Activated CD4-positive, alpha-beta T cell treated with anti-CD3 and anti-CD28 coated beads for 24 hours (primary cell): ENCODE measurements around the gene DLGAP1.

ENCODE experiments used
- DNase-seq, 2 donors: peaks; one replicate each; pipeline ENCODE4 v3.0.0-alpha.2; 2020; ENCODE audit warnings: low read depth in 2 of 2

The DLGAP1 gene

DNA sequence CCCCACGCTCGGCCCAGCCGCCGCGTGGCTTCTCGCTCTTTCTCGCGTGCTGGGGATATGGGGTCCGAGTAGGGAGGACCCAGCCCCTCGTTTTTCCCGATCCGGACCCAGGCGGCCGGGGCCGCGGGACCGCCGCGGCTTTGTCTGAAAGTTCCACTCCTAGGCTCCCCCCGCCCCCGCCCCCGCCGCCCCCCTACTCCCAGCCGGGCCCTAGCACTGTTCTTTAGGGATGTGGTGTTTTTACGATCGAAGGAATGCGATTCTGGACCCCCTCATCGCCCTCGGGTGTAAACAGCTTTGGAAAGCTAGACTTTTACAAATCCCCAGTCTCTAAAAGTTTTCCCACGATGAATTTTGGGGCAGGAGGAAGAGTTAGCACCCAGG lies 1004.3 kb downstream of the DLGAP1 start:
- DNase-seq = no peak

DNA sequence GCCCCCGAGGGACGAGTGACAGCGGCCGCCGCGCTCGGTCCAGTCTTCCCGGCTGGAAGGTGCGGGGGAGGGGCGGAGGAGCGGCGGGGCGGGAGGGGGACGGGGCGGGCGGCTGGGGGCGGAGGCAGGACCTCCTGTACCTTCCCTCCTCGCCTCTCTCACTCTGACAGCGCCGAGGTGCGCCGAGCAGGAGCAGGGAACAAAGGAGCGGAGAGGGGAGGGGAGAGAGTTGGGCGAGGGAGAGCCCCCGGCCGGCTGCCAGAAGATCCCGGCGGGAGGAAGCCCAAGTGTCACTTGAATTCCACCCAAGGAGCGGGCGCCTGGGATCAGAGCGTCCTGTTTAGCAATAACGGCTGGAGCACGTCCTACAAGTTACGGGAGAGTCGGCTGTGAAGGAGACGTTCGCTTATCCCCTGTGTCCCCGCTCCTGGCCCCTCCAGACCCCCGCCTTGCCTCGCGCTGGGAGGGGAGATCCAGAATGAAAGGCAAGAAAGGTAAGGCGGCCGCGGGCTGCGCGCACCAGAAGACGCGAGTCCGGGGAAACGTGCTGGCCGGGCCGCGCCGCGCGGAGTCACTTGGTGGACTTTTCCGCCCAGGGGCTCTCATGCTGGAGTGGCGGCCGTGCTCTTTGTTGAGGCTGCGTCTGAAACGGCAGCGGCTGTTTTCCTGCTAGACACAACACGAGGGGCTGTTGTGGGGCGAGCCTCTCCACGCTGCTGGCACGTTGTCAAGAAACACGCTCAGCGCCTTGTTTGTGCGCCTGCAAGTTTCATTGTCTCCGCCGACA lies 1004.9 kb downstream of the DLGAP1 start, which contains the start of gene TGIF1:
TGIF1 (plus strand) TSS at position 161 of the 787 bp plus-strand sequence; CDS start at position 479, 318 bp downstream.
- DNase-seq = peak in 1 of 2 donors; percentile 40

- peak; percentile 52 to 60 for DNase-seq
These were observed 1005.5 kb downstream of the DLGAP1 start for GRCh38 chr18:3449512-3450011.

DNA sequence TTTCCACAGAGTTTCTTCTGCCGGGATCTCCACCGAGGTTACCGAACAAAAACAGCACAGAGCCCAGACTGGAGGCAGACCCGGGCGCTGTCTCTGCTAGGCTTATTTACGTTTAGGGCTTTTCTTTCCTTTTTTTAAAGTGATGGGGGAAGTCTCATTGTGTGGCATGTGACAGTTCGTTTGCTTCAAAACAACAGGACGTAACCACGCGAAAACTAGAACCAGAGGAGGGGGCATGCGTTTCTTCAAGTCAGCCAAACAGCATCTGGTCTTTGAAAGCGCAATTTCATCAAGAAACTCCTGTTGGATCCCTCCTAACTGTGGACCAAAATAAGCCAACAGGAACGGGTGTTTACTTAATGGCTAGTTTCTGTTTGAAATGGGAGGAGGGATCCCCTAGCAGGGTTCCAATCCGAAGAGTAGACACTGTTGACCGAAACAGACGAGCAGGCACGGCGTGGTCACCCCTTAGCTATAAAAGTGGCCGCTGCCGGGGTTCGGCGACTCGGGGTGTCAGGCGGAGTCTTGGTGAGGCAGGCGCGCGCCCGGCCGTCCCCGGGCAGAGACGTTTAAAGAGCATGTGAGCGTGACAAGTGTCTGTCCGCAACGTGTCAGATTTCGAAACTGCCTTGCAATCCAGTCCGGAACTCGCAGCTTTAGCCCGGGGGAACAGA lies 1006.1 kb downstream of the DLGAP1 start:
- DNase-seq = peak in 1 of 2 donors; percentile 57

DNA sequence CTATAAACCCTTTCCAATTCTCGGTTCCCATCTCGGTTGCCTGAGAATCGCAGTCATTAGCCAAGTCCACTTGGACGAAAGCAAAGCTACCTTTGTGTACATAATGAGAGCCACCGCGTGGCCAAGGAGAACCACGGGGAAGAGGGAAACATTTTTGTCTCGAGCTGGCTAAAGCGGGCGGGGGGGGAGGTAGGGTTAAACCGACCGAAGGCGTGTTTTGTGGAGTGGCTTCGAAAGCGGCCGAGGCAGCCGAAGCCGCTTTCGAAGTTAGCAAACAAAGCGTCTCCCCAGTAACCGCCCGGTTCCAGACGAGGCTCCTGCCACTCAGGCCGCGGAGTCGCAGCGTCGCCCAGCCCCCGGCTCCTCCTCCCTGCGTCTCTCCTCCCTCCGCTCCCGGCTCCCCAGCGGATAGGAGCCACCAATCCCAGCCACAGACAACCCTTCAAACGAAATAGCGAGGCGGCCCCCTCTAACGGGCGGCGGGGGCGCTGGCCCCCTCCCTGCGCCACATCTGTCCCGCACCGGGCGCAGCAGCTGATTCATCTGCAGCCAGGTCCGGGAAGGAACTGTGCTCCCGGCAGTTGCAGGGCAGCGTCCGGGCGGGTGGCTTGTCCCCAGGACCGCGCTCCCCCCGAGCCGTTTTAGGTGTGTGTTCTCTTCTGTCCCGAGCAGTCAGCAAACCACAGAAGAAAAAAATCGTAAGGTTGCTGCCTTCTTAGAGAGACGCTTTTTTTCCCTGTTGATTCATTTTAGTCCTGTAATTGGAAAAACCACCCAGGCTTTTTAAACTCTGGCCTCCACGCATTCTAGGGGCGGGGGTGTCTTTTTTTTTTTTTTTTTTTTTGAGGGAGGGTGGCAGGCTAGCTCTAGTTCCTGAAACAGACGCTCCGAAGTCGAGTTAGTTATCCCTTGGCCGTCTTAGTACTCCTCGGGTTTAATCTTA lies 1006.9 kb downstream of the DLGAP1 start:
- DNase-seq = peak; percentile 71 to 73

DNA sequence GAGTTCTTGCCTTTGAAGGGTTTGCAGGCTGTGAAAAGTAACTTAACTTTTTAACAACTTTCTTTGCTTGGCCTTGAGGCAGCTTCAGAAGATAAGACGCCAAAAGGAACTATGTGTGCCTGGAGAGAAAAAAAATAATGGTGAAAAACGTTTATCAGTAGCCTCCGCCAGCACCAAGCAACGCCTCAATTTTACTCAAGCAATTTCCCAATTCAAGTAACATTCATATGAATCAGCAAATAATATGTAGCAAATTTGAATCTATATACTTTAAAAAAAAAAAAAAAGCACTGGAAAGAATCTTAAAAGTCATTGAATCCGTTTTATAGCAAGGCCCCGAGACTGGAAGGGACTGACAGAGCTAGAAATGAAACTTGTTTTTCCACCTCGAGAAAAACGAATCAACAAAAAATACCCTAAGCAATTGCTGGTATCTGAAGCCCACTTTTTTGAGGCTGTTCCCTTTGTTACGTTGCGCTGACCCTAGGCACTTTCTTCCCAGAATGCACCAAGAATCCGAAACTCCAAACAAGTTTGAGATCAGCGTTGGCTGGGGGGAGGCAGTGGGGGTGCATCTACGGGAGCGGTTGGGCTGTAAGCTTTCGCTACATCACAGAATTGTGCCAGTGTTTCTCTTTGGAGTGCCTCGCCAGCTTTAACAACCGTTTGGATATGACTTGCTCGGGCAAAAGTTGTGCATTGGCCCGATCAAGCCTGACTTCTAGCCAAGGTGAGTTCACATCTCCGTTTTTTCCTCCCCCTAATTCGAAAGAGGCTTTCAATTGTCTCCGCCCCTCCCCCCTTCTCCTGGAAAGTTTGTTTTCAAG lies 1007.8 kb downstream of the DLGAP1 start:
- peak in 1 of 2 donors; percentile 23 for DNase-seq
